Sigmoid colon (tissue), 7 donors: ENCODE data around the gene AIRE. TPM values are rescaled to one million over a fixed set of nuclear protein-coding genes. Genes with fewer than 3 reads are reported as not detected.
"Not testable (repeated sequence)": the region's sequence is repeated elsewhere in the genome, so short reads cannot be mapped to it uniquely, and the experiment has no call there.

Source experiments
- DNase-seq: peaks from one replicate; pipeline ENCODE4 v3.0.0-alpha.2; 2019
- H3K27ac ChIP-seq, 4 donors: fragments of 200-600 bp; sonication (generic); one replicate each; pipeline ENCODE4 v1.5.1; 2016 to 2019; ENCODE audit warnings: mild to moderate bottlenecking in 1 of 4
- H3K27me3 ChIP-seq, 3 donors: fragments of 200-600 bp; sonication (generic); one replicate each; pipeline ENCODE4 v1.5.1; 2019; ENCODE audit warnings: mild to moderate bottlenecking in 1 of 3
- H3K36me3 ChIP-seq, 4 donors: fragments of 200-600 bp; sonication (generic); one replicate each; pipeline ENCODE4 v1.5.1; 2016 to 2019
- H3K4me1 ChIP-seq, 4 donors: fragments of 200-600 bp; sonication (generic); one replicate each; pipeline ENCODE4 v1.5.1; 2017 to 2019
- H3K4me3 ChIP-seq, 4 donors: fragments of 200-600 bp; sonication (generic); one replicate each; pipeline ENCODE4 v1.5.1; 2017 to 2019; ENCODE audit warnings: mild to moderate bottlenecking in 2 of 4, moderate library complexity in 1 of 4
- H3K9me3 ChIP-seq, 4 donors: fragments of 200-600 bp in 3 of 4; sonication (generic) in 3 of 4; one replicate each; pipeline versions ENCODE4 v1.5.1 to v1.6.1; 2013 to 2019
- CTCF ChIP-seq, 4 experiments: fragments of 450-650 bp in 3 of 4; fragments of 200-600 bp in 1 of 4; IDR thresholded peaks; one replicate each; pipeline ENCODE4 v1.5.1; 2016 to 2019; ENCODE audit warnings: antibody characterized with exemption in 4 of 4, mild to moderate bottlenecking in 3 of 4, moderate library complexity in 2 of 4
- EP300 ChIP-seq, 4 donors: sonication (generic); formaldehyde crosslinking; IDR thresholded peaks; one replicate each; pipeline ENCODE4 v1.6.1; 2017; ENCODE audit warnings: antibody characterized with exemption in 4 of 4
- POLR2A ChIP-seq, 2 donors: fragments of 450-650 bp; IDR thresholded peaks; one replicate each; pipeline ENCODE4 v1.6.1; 2016; ENCODE audit warnings: antibody characterized with exemption in 2 of 2, mild to moderate bottlenecking in 2 of 2, moderate library complexity in 2 of 2
- POLR2AphosphoS5 ChIP-seq, 4 donors: sonication (generic); formaldehyde crosslinking; IDR thresholded peaks; one replicate each; pipeline ENCODE4 v1.6.1; 2017; ENCODE audit warnings: antibody characterized with exemption in 4 of 4
- WGBS, 2 donors: extraction: QIAGEN DNeasy Blood & Tissue Kit; methylation state at CpG; one replicate each; pipeline ENCODE4 v1.1.7; 2013; 5-methylcytosine and 5-hydroxymethylcytosine counted together
- intact Hi-C: fragments of 100-400 bp; cut with DNase I; formaldehyde crosslinking; loops from one replicate; pipeline ENCODE4 v1.15.1; 2023
- polyA plus RNA-seq, 3 donors: library from polyadenylated mRNA; stranded (reverse); fragments of 200-250 nt; gene quantifications; one replicate each; pipeline ENCODE4 v1.2.3, GENCODE V29; 2013
- total RNA-seq, 4 donors: library from RNA; depleted of rRNA; stranded (reverse); fragments of >200 nt; gene quantifications; one replicate each; pipeline ENCODE4 v1.1.0, GENCODE V29; 2016
- donor health status: healthy with polysubstance abuse.
- donor health status: Bipolar disorder and iron deficiency.
- donor health status: healthy.

AIRE gene
- total and polyA plus RNA-seq, 7 donors = 0.61 TPM; not detected in 6

GRCh38 chr21:44337941-44338895 is 52.5 kb downstream of the AIRE start:
- Histone ChIP-seq H3K27ac (peak overlapping the region; percentile 93 to 99 (median 96)), H3K9me3 (no peaks in the 10 kb centered on the region), H3K4me1 (peaks cover 0 to 26% (median 18%) of the 10 kb centered on the region in 4 donors), H3K4me3 (peak overlapping the region in 3 of 4 donors; percentile 36 to 84 (median 72)), H3K36me3 (peaks cover 0 to 25% (median 3%) of the 10 kb centered on the region in 4 donors), H3K27me3 (no peaks in the 10 kb centered on the region)
- TF ChIP-seq POLR2A (IDR thresholded peaks at IDR 0.05) (no peak), EP300 (IDR thresholded peaks at IDR 0.05) (no peak), POLR2AphosphoS5 (IDR thresholded peaks at IDR 0.05) (peak in 1 of 4 donors; percentile 39), CTCF (IDR thresholded peaks at IDR 0.05) (peak in 3 of 4 experiments; percentile 23 to 35 (median 25))
- DNase-seq = peak; percentile 91
- intact Hi-C loops = loop anchor here (2.0 to 5.0 kb wide), 4 partner anchors 37 to 479 kb away; partner anchors contain the start of genes LRRC3, PFKL and SUMO3
- WGBS, 2 donors = 6 to 14% methylated on average over 46 to 47 of the region's 47 CpGs

DNA sequence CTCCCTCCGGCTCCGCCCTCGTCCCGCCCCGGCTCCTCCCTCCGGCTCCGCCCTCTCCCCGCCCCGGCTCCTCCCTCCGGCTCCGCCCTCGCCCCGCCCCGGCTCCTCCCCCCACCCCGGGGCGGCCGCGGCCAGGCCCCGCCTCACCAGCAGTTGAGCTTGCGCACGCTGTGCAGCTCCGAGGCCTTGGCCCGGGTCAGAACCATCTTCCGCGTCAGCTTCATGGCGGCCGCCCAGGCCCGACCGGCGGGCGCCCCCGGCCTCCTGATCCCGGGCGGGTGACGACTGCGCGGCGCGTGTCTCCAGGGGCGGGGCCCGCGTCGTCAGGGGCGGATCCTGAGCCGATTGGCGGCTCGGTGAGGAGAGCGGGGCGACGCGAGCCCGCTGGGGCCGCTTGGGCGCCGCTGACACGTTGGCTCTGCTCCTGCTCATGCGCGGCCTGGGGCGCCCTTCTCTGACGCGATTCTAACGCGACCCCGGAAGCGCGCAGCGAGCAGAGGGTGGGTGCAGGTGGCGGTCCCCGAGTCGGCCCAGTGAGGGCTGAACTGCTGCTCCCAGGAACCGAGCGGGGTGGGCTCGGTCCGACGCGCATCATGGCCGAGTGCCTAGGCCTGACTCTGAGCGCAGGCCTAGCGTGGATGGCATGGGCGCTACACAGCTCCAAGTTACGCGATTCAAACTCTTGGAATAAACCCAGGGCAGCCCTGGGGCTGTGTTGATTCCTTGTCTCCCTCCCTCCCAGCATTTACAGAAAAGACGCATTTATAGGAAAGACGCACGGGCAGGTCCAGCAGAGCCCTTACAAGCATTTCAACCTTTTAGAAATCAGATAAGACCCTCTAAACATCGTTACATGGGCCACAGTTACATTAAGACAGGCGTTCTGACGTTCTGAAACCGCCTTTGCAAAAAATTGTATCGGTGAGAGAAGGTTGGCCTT is 53.6 kb downstream of the AIRE start, which contains the start of gene CFAP410:
Gene CFAP410, minus strand, starts transcription at position 420 of the 940 bp plus-strand sequence. Its CDS starts 196 bp downstream, at position 224.
- Histone ChIP-seq H3K4me3 (peak within 1 kb of the TSS; percentile 69 to 84 (median 76)), H3K27ac (peak within 1 kb of the TSS; percentile 93 to 99 (median 96)), H3K4me1 (peaks cover 0 to 22% (median 18%) of the 10 kb centered on the region in 4 donors), H3K9me3 (no peaks in the 10 kb centered on the region), H3K36me3 (peaks cover 0 to 25% (median 3%) of the 10 kb centered on the region in 4 donors), H3K27me3 (no peaks in the 10 kb centered on the region)
- 1% methylated on average over 90 of the region's 90 CpGs for WGBS, 2 donors
- peak; percentile 97 for DNase-seq
- no peak for TF ChIP-seq CTCF (IDR thresholded peaks at IDR 0.05)
- peak in 1 of 4 donors; percentile 76 for TF ChIP-seq EP300 (IDR thresholded peaks at IDR 0.05)
- peak; percentile 94 for TF ChIP-seq POLR2A (IDR thresholded peaks at IDR 0.05)
- TF ChIP-seq POLR2AphosphoS5 (IDR thresholded peaks at IDR 0.05) = peak; percentile 97 to 99 (median 98)
- intact Hi-C loops = loop anchor here (2.0 to 5.0 kb wide), 4 partner anchors 38 to 478 kb away; partner anchors contain the start of genes LRRC3, PFKL and SUMO3

GRCh38 chr21:44341726-44342458 is 56.2 kb downstream of the AIRE start:
- not testable (repeated sequence) for H3K36me3 ChIP-seq, H3K9me3 ChIP-seq, H3K4me3 ChIP-seq, H3K27ac ChIP-seq, DNase-seq
- Histone ChIP-seq H3K4me1 (peaks cover 0 to 22% (median 18%) of the 10 kb centered on the region in 4 donors), H3K27me3 (peaks cover 0 to 18% (median 0%) of the 10 kb centered on the region in 3 donors)
- intact Hi-C loops = loop anchor here (5.0 kb wide), 1 partner anchor 450 kb away; no protein-coding TSS in a partner anchor
- 78 to 82% methylated on average over 12 of the region's 12 CpGs for WGBS, 2 donors

GRCh38 chr21:44342981-44343380 is 57.3 kb downstream of the AIRE start:
- Histone ChIP-seq H3K27me3 (peaks cover 0 to 23% (median 0%) of the 10 kb centered on the region in 3 donors), H3K4me1 (peaks cover 0 to 16% (median 13%) of the 10 kb centered on the region in 4 donors)
- intact Hi-C loops = loop anchor here (5.0 kb wide), 1 partner anchor 449 kb away; no protein-coding TSS in a partner anchor
- H3K27ac ChIP-seq, H3K36me3 ChIP-seq, H3K9me3 ChIP-seq, DNase-seq, H3K4me3 ChIP-seq: not testable (repeated sequence)
- 82 to 83% methylated on average over 8 of the region's 8 CpGs for WGBS, 2 donors
